Activated CD4-positive, alpha-beta T cell treated with anti-CD3 and anti-CD28 coated beads, Interleukin-2, amount 50 U/mL, for 24 hours (primary cell): Measurements from ENCODE around the gene FXYD7.
"Not testable (repeated sequence)": the region's sequence is repeated elsewhere in the genome, so short reads cannot be mapped to it uniquely, and the experiment has no call there.

Source experiments
- DNase-seq, 2 donors: peaks; one replicate each; pipeline ENCODE4 v3.0.0-alpha.2; 2020; ENCODE audit warnings: low read depth in 1 of 2, low spot score in 1 of 2

The FXYD7 gene

GRCh38 chr19:35194012-35194984 lies 51.2 kb downstream of the FXYD7 start:
- no peak for DNase-seq

- no peak for DNase-seq
Observed at GRCh38 chr19:35195830-35196229, 52.8 kb downstream of the FXYD7 start.

- not testable (repeated sequence) for DNase-seq
Observed at GRCh38 chr19:35196861-35197260, 53.8 kb downstream of the FXYD7 start.

- DNase-seq, result no peak
Observed at GRCh38 chr19:35199481-35199880, 56.4 kb downstream of the FXYD7 start.

- DNase-seq, result no peak
Observed at GRCh38 chr19:35202722-35203688, 60.0 kb downstream of the FXYD7 start.
